Mucosa of descending colon (tissue), 3 donors: ENCODE measurements around the gene DAND5. TPM values are rescaled to one million over a fixed set of nuclear protein-coding genes. Genes with fewer than 3 reads are reported as not detected.
"Not testable (repeated sequence)": the region's sequence is repeated elsewhere in the genome, so short reads cannot be mapped to it uniquely, and the experiment has no call there.

ENCODE experiments used
- ATAC-seq: fragments of 200-7000 bp; cut with Tn5 transposase; one replicate; pipeline ENCODE4 v1.9.1; 2020; ENCODE audit warnings: mild to moderate bottlenecking, moderate library complexity
- DNase-seq, 3 donors: peaks; one replicate each; pipeline ENCODE4 v3.0.0-alpha.2; 2020
- H3K36me3 ChIP-seq: fragments of 200-600 bp; one replicate; pipeline ENCODE4 v1.8.0; 2021; ENCODE audit warnings: low read depth, mild to moderate bottlenecking
- H3K4me1 ChIP-seq: fragments of 200-600 bp; one replicate; pipeline ENCODE4 v1.8.0; 2021; ENCODE audit warnings: low read depth, mild to moderate bottlenecking
- H3K4me3 ChIP-seq: fragments of 200-600 bp; one replicate; pipeline ENCODE4 v1.8.0; 2021; ENCODE audit warnings: mild to moderate bottlenecking
- H3K9me3 ChIP-seq: fragments of 200-600 bp; one replicate; pipeline ENCODE4 v1.8.0; 2021; ENCODE audit warnings: mild to moderate bottlenecking
- CTCF ChIP-seq: fragments of 200-600 bp; IDR thresholded peaks from one replicate; pipeline ENCODE4 v1.8.0; 2022; ENCODE audit warnings: antibody characterized with exemption, mild to moderate bottlenecking
- intact Hi-C, 2 donors: fragments of 100-400 bp; cut with DNase I in 1 of 2; cut with micrococcal nuclease in 1 of 2; formaldehyde crosslinking; loops; one replicate each; pipeline versions ENCODE4 v1.11.0 to v1.11.1; 2022; cut with DNase I, micrococcal nuclease
- total RNA-seq, 3 donors: library from RNA; stranded (reverse); fragmentation: NEBNext Ultra II Directional in 2 of 3; extraction: Animal tissue kit (Norgen Biotek cat#: 25700) in 2 of 3; gene quantifications; one replicate each; pipeline versions ENCODE4 v1.2.1 to v1.2.4, GENCODE V29; 2021 to 2023
- donor health status: DM: no; HTN: no; CAD: no; lungs with moderate emphysema.
- donor health status: DM: no; HTN: no; CAD: no.
- donor health status: DM: no; HTN: yes; CAD: no.

The DAND5 gene
- total RNA-seq, 3 donors from 2014 or later, result 0.34 to 1.1 TPM; not detected in 1

GRCh38 chr19:12967907-12968306, 1.5 kb upstream of the DAND5 start:
- ATAC-seq (no peak), DNase-seq (no peak)
- Histone ChIP-seq H3K36me3 (no peaks in the 10 kb centered on the region), H3K4me3 (no peak overlapping the region), H3K4me1 (no peaks in the 10 kb centered on the region), H3K9me3 (no peaks in the 10 kb centered on the region)
- TF ChIP-seq CTCF, result no peak
- intact Hi-C loops, result no loop called here

DNA sequence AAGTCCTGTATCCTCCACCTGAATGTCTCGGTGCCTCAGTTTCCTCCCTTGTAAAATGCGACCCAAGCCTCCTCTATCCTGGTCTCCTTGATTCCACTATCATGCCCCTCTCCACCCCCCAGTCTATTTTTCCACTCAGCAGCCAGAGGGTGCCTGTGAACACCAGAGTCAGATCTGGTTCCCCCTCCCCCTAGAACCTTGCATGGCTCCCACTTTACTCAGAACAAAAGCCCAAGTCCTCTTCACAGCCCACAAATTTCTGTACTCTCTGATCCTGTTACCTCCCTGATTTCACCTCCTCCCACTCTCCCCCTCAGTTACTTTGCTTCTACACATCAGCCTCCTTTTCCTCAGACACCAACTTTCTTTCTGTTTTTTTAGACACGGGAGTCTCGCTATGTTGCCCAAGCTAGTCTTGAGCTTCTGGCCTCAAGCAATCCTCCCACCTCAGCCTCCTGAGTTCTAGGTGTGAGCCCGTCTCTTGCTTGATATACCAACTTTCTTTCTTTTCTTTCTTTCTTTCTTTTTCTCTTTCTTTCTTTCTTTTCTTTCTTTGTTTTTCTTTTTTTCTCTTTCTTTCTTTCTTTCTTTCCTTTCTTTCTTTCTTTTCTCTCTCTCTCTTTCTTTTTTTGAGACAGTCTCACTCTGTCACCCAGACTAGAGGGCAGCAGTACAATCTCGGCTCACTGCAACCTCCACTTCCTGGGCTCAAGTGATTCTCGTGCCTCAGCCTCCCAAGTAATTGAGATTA, 869 bp downstream of the DAND5 start:
- Histone ChIP-seq H3K4me1 (no peaks in the 10 kb centered on the region), H3K36me3 (no peaks in the 10 kb centered on the region), H3K9me3 (no peaks in the 10 kb centered on the region), H3K4me3 (no peak overlapping the region)
- TF ChIP-seq CTCF, result no peak
- intact Hi-C loops, result loop anchor here in 1 of 2 donors (10.0 kb wide), 1 partner anchor 295 kb away; no protein-coding TSS in a partner anchor
- ATAC-seq (no peak), DNase-seq (no peak)

- Histone ChIP-seq H3K4me3 (no peak overlapping the region), H3K9me3 (no peaks in the 10 kb centered on the region), H3K36me3 (peaks cover 4% of the 10 kb centered on the region), H3K4me1 (no peaks in the 10 kb centered on the region)
- DNase-seq (no peak), ATAC-seq (no peak)
- TF ChIP-seq CTCF, result no peak
- intact Hi-C loops, result loop anchor here in 1 of 2 donors (10.0 kb wide), 1 partner anchor 292 kb away; no protein-coding TSS in a partner anchor
These were observed 3.9 kb downstream of the DAND5 start for GRCh38 chr19:12973236-12973635.

DNA sequence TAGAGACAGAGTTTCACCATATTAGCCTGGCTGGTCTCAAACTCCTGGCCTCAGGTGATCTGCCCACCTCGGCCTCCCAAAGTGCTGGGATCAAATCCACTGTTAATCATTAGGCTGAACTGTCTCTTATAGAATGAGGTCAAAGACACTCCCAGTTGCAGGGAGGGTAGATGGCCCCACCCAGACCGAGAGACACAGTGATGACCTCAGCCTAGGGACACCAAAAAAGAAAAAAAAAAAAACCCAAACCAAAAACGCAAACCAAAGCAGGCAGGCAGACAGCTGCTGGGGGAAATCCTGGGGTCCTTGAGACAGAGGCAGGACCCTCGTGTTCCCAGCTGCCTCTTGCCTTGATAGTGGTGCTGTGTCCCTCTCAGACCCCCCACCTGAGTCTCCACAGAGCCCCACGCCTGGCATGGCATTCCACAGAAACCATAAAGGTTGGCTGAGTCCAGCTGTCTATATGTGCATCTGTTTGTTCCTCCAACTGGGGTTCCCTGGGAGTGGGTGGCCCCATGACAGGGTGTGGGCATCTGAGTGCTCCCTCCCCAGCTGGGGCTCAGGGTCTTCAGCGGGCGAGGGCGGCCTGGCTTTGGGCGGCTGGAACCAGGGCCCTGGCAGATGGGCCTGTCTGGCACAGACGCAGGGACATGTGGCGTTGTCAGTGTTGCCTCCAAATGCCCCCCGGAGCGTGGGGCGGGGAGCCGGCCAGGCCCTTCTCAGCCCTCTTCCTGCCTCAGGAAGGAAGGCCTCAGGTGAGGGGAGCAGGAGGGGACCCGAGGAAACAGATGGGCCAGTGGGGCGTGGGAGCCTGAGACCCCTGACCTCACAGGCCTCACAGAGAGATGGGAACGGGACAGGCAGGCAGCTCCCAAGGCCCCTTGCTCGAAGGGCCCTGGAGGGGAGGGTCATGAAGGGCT, 5.2 kb downstream of the DAND5 start:
- no peak for DNase-seq
- intact Hi-C loops, result loop anchor here in 1 of 2 donors (10.0 kb wide), 1 partner anchor 290 kb away; no protein-coding TSS in a partner anchor
- Histone ChIP-seq H3K4me1 (no peaks in the 10 kb centered on the region), H3K4me3 (no peak overlapping the region), H3K9me3 (no peaks in the 10 kb centered on the region), H3K36me3 (peaks cover 4% of the 10 kb centered on the region)
- no peak for TF ChIP-seq CTCF
- no peak for ATAC-seq

DNA sequence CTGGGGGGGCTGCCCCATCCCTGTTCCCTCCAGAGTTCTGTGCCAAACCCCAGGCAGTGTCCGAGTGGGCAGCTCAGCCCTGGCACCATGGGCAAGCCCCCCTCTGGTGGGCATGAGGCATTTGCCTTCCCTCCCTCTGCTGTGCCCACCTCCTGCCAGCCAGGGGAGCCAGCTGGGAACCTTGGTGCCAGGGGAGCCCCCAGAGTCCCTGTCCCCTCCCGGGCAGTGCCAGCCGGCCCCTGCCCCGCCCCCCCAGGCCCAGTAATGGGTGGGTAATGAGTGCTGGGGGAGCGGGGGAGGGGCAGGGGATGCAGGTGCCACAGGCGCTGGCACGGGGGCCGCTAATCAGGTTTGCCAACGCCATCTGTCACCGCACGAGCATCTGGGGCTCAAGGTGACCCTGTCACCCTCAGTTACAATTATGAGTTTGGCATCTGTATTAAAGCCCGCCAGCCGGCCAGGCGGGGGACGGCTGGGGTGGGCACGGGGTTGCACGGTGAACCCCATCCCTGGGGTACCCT, 5.9 kb downstream of the DAND5 start:
- ATAC-seq (no peak), DNase-seq (no peak)
- Histone ChIP-seq H3K36me3 (peaks cover 4% of the 10 kb centered on the region), H3K4me1 (no peaks in the 10 kb centered on the region), H3K4me3 (no peak overlapping the region), H3K9me3 (no peaks in the 10 kb centered on the region)
- intact Hi-C loops, result loop anchor here in 1 of 2 donors (10.0 kb wide), 1 partner anchor 290 kb away; no protein-coding TSS in a partner anchor
- no peak for TF ChIP-seq CTCF

DNA sequence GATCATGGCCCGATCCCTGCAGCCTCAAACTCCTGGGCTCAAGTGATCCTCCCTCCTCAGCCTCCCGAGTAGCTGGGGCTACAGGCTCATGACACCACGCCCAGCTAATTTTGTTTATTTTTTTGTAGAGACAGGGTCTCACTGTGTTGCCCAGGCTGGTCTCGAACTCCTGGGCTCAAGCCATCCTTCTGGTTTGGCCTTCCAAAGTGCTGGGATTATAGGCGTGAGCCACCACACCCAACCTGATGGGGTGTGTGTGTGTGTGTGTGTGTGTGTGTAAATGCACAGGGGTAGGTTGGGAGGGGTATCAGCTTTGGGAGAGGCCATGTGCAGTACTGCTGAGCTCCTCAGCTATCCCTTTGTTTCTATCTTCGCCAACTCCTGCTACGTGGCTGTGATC, 6.7 kb downstream of the DAND5 start:
- DNase-seq, H3K4me1 ChIP-seq: not testable (repeated sequence)
- intact Hi-C loops, result loop anchor here in 1 of 2 donors (10.0 kb wide), 1 partner anchor 289 kb away; no protein-coding TSS in a partner anchor

More for the DNA sequence above, 6.7 kb downstream of the DAND5 start:
- not testable (repeated sequence) for H3K36me3 ChIP-seq, H3K4me3 ChIP-seq, H3K9me3 ChIP-seq, ATAC-seq
